GM12891 (cell line): Measurements from ENCODE around the gene CYB5R3.
A peak's percentile ranks its signal among the peaks of the same experiment; 100 is the strongest.
"Not testable (repeated sequence)": the region's sequence is repeated elsewhere in the genome, so short reads cannot be mapped to it uniquely, and the experiment has no call there.

Experiments
- DNase-seq: peaks from one replicate; pipeline ENCODE4 v3.0.0; 2011; ENCODE audit warnings: low spot score; ENCODE audit not compliant: insufficient read length
- FAIRE-seq: peaks from 2 replicates; lab custom pipeline; 2011; peaks lifted over from hg19 to GRCh38; lab: Jason Lieb, UNC
- POLR2A ChIP-seq: IDR thresholded peaks from 2 replicates; pipeline ENCODE4 v1.6.1; 2011; ENCODE audit warnings: low read depth, low read length, control low read depth
- POLR2AphosphoS5 ChIP-seq: IDR thresholded peaks from 2 replicates; pipeline ENCODE4 v1.6.1; 2011; ENCODE audit warnings: low read depth, low read length, control low read depth

Gene CYB5R3

GRCh38 chr22:42567950-42568349 lies 81.2 kb downstream of the CYB5R3 start:
- not testable (repeated sequence) for FAIRE-seq, DNase-seq

More at GRCh38 chr22:42567950-42568349, 81.2 kb downstream of the CYB5R3 start:
- 0 out of 2 replicates have a peak, but pooled peaks have one; percentile 11 for TF ChIP-seq POLR2AphosphoS5
- TF ChIP-seq POLR2A: 0 out of 2 replicates have a peak, but pooled peaks have one; percentile 31
